Measurements from ENCODE around the gene ZNF423. TPM values are rescaled to one million over a fixed set of nuclear protein-coding genes. Genes with fewer than 3 reads are reported as not detected.

Gene ZNF423
- total RNA-seq, 6 experiments from 2014 or later, result not detected

DNA sequence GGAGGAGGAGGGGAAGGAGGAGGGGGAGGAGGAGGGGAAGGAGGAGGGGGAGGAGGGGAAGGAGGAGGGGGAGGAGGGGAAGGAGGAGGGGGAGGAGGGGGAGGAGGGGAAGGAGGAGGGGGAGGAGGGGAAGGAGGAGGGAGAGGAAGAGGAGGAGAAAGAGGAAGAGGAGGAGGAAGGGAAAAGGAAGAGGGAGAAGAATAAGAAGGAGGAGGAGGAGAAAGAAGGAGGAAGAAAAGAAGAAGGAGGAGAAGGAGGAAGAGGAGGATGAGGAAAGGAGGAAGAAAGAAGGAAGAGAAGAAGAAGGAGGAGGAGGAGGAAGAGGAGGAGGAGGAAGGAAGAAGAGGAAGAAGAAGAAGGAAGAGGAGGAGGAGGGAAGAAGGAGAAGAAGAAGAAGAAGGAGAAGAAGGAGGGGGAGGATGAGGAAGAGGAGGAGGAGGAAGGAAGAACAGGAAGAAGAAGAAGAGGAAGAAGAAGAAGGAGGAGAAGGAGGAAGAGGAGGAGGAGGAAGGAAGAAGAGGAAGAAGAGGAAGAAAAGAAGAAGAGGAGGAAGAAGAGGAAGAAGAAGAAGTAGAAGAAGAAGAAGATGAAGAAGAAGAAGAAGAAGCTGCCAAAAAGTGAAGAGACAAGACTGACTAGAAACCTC is 378.5 kb downstream of the ZNF423 start:
- H3K9me3 Mint-ChIP-seq, result peaks cover 5% of the 10 kb centered on the region; the same call in 1 of the 2 replicates
- no peak overlapping the region for H3K27ac Mint-ChIP-seq
- TF ChIP-seq CTCF (IDR thresholded peaks at IDR 0.05), result no peak
- no peaks in the 10 kb centered on the region; the same call in 1 of the 2 replicates for H3K27me3 Mint-ChIP-seq (ENCODE audit: insufficient read depth)
- no peaks in the 10 kb centered on the region for H3K4me1 Mint-ChIP-seq (ENCODE audit: low read depth)
- H3K36me3 Mint-ChIP-seq (ENCODE audit: low read depth), result no peaks in the 10 kb centered on the region
- no peak overlapping the region for H3K4me3 Mint-ChIP-seq
- DNase-seq, result no peak

DNA sequence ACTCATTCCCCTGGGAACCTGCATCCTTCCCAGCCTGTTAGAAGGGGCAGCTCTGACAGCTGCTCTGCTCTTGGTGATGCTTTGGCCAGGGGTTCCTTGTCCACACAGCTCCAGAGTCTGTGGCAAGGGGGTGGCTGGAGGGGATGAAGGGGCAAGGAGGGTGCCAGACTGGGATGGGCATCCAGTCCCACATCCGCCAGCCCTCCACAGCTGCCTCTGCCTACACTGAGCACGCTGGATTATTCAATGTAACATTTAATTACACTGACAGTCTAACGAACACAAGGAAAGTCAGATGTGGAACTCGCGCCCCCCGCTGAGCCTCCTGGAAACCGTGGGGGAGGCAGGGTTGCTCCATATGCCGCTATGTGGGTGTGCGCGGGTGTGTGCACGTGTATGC is 381.2 kb downstream of the ZNF423 start:
- Mint-ChIP-seq H3K27ac (no peak overlapping the region), H3K27me3 (ENCODE audit: insufficient read depth) (no peaks in the 10 kb centered on the region; the same call in 1 of the 2 replicates), H3K4me3 (no peak overlapping the region), H3K9me3 (peaks cover 5% of the 10 kb centered on the region), H3K36me3 (ENCODE audit: low read depth) (no peaks in the 10 kb centered on the region), H3K4me1 (ENCODE audit: low read depth) (no peaks in the 10 kb centered on the region)
- no peak for TF ChIP-seq CTCF (IDR thresholded peaks at IDR 0.05)
- DNase-seq, result no peak

GRCh38 chr16:49473773-49474172 is 382.1 kb downstream of the ZNF423 start:
- no peak for TF ChIP-seq CTCF (IDR thresholded peaks at IDR 0.05)
- DNase-seq, result no peak
- H3K4me1 Mint-ChIP-seq (ENCODE audit: low read depth), result no peaks in the 10 kb centered on the region
- peaks cover 13% of the 10 kb centered on the region for H3K9me3 Mint-ChIP-seq
- no peaks in the 10 kb centered on the region; the same call in 1 of the 2 replicates for H3K27me3 Mint-ChIP-seq (ENCODE audit: insufficient read depth)
- no peak overlapping the region for H3K4me3 Mint-ChIP-seq
- H3K27ac Mint-ChIP-seq, result no peak overlapping the region
- H3K36me3 Mint-ChIP-seq (ENCODE audit: low read depth), result no peaks in the 10 kb centered on the region

- TF ChIP-seq CTCF (IDR thresholded peaks at IDR 0.05), result no peak
- no peak overlapping the region for H3K4me3 Mint-ChIP-seq
- DNase-seq, result no peak
- no peaks in the 10 kb centered on the region for H3K36me3 Mint-ChIP-seq (ENCODE audit: low read depth)
- H3K4me1 Mint-ChIP-seq (ENCODE audit: low read depth), result no peaks in the 10 kb centered on the region
- H3K27me3 Mint-ChIP-seq (ENCODE audit: insufficient read depth), result no peaks in the 10 kb centered on the region; the same call in 1 of the 2 replicates
- no peak overlapping the region for H3K27ac Mint-ChIP-seq
- peaks cover 13% of the 10 kb centered on the region for H3K9me3 Mint-ChIP-seq
Observed at GRCh38 chr16:49473131-49473530, 382.8 kb downstream of the ZNF423 start.

- DNase-seq, result no peak
Observed at GRCh38 chr16:49472598-49472997, 383.3 kb downstream of the ZNF423 start.

More at GRCh38 chr16:49472598-49472997, 383.3 kb downstream of the ZNF423 start:
- Mint-ChIP-seq H3K9me3 (peaks cover 13% of the 10 kb centered on the region), H3K36me3 (ENCODE audit: low read depth) (no peaks in the 10 kb centered on the region), H3K4me1 (ENCODE audit: low read depth) (no peaks in the 10 kb centered on the region), H3K4me3 (no peak overlapping the region), H3K27ac (no peak overlapping the region), H3K27me3 (ENCODE audit: insufficient read depth) (no peaks in the 10 kb centered on the region; the same call in 1 of the 2 replicates)
- no peak for TF ChIP-seq CTCF (IDR thresholded peaks at IDR 0.05)
